ENCODE data around the gene KCNAB1.
"Not testable (repeated sequence)": the region's sequence is repeated elsewhere in the genome, so short reads cannot be mapped to it uniquely, and the experiment has no call there.

KCNAB1 gene

DNA sequence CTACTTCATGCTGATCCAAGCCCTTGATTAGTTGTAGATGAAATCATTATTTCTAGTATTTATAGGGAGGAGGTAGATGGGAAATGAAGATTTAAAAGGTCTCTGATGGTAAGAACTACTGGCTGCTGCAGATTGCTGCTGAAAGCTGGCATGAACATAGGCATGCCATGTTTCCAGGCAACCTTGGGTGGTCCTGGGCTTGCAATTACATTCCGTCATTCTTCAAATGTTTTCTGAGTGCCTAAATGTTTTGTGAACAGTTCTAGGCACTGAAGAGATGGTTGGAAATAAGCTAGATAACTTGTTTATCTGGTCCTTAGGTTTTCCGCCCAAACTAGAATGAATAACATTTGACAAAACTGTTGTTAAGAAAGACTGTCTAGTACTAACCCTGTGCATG lies 95.8 kb downstream of the KCNAB1 start:
- DNase-seq (ENCODE audit: low read depth in 3 of 3, low spot score in 1 of 3), result no peak

DNA sequence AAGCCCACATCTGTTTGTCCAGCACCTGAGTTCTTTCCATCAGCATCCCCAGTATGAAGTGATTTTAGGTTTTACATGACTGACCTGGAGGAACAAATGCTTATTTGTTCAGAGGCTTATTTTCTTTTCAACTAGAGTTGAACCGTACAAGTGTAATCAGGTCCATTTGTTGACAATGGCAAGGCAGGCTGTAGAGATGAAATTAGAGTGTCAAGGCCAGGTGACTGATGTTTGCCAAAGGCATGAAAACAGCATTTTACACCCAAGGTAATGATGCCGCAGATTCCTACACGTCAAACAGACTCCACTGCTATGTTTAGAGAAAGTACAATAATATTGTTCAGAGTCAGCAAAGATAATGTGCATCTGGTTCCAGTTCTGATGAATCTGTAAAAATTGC lies 96.5 kb downstream of the KCNAB1 start:
- DNase-seq (ENCODE audit: low read depth in 3 of 3, low spot score in 1 of 3), result no peak

DNA sequence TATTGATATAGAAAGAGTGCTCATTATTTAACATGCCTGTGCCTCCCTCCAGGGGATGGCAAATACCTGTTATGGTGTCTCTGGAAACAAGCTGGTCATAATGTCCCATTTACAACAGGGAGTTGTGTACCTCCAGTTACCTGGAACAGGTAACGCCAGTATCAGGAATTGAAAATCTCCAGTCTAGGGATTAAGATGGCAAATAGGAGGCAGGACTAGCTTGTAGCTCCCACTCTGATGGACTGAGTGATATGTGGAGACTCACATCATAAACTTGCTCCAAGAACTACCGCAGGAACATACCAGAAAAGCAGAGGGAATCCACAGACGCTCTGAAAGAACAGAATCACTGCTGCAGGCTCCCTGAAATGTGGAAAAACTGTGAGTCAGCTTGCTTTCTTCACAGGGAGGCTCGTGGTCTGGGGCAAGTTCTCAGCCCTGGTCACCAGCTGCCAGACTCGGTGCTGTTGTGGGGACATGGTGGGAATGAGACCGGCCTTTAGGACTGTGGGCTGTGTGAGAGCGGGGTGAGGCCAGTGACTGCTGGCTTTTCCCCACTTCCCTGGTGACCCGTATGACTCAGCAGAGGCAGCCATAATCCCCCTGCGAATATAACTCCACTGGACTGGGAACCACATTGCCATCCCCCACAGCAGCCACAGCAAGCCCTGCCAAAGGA lies 97.4 kb downstream of the KCNAB1 start:
- DNase-seq (ENCODE audit: low read depth in 3 of 3, low spot score in 1 of 3), result no peak

DNA sequence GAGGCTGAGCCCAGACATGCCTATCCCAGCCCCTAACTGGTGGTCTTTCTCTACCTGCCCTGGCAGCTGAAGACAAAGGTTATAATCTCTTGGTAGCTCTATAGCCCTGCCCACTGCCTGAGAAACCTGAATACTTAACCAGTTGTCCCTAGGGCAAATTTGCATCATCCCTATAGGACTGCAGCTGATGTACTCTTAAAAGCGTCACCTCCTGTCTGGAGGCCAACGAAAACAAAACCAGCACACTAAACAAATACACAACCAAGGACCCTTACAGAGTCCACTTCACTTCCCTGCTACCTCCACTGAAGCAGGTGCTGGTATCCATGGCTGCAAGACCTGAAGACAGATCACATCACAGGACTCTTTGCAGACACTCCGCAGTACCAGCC lies 98.0 kb downstream of the KCNAB1 start:
- no peak for DNase-seq (ENCODE audit: low read depth in 3 of 3, low spot score in 1 of 3)

DNA sequence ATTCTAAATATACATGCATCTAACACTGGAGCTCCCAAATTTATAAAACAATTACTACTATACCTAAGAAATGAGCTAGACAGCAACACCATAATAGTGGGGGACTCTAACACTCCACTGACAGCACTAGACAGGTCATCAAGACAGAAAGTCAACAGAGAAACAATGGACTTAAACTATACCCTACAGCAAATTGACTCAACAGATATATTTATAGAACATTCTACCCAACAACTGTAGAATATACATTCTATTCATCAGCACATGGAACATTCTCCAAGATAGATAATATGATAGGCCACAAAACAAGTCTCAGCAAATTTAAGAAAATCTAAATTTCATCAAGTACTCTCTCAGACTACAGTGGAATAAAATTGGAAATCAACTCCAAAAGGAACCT lies 102.0 kb downstream of the KCNAB1 start:
- DNase-seq (ENCODE audit: low read depth in 3 of 3, low spot score in 1 of 3), result not testable (repeated sequence)

DNA sequence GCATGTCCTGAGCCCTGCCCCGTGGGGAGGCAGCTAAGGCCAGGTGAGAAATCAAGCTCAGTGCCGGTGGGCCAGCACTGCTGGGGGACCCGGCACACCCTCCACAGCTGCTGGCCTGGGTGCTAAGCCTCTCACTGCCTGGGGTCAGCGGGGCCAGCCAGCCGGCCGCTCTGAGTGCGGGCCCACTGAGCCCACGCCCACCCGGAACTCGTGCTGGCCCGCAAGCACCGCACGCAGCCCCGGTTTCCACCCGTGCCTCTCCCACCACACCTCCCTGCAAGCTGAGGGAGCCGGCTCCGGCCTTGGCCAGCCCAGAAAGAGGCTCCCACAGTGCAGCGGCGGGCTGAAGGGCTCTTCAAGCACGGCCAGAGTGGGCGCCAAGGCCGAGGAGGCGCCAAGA lies 103.7 kb downstream of the KCNAB1 start:
- not testable (repeated sequence) for DNase-seq (ENCODE audit: low read depth in 3 of 3, low spot score in 1 of 3)

DNA sequence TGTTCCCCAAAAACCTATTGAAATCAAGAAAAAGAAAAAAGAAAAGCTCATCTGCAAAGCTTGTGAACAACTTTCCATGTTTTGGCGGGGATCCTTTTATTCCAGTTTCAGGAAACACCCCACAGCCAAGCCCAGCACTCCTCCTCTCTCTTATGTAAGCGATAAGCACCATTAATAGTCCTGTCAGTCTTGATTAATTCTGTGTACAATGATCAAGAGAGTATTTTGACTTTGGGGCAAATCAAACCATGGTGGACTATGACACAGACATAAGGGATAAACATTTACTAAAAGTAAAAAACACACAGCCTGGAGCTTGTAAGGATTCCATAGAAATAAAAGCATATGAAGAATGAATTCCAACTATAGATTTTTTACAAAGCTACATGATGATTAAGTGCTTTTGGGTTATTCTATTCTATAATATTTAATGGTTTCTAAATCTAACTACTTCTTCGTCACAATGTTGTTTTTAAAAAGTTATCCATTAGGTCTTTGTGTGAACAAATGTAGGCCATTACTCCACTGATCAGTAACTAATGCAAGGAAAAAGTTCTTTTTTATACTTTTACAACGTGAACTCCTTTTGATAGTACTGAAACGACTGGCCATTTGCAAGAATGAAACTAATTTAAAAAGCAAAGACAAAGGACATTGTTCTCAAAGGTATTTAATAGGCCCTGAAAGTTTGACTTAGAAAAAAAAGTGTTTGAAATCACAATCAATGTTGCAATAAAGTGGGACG lies 106.5 kb downstream of the KCNAB1 start:
- no peak for DNase-seq (ENCODE audit: low read depth in 3 of 3, low spot score in 1 of 3)

DNA sequence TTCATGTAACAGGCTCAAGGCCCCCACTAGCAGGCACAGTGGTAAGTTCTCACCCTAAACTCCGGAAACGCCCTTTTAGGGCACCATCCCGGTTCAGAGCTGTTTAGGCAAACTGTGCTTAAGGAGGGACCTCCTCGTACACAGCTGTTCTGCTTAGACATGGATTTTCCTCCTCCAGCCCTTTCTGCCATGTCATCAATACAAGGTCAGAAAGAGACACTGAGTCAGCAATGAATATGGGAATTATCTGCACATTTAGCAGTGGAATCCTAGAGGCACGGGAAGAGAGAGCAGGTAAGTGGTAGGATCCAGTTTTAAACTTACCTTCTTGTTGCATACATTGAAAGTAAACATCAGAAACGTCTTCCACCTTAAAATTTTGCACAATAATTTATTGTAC lies 107.3 kb downstream of the KCNAB1 start:
- no peak for DNase-seq (ENCODE audit: low read depth in 3 of 3, low spot score in 1 of 3)

DNA sequence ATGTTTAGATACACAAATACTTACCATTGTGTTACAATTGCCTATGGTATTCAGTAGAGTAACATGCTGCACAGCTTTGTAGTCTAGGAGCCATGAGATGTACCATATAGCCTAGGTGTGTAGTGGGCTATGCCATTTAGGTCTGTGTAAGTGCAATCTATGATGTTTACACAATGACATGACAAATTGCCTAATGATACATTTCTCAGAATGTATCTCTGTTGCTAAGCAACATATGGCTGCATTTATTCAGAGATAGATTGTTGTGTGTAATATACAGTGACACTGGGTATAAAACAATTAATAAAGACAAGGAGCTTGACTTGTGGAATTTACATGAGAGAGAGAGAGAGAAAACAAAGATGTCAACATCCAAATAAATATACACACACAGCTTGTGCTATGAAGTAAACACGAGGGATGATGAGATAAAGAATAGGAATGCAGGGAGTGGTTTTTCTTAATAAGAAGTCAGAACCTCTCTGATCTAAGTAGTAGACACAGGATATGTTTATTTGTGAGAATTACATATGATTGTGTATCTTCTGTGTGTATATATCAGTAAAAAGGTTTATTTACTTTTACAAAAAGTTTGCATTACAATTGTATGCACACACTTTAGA lies 110.0 kb downstream of the KCNAB1 start:
- DNase-seq (ENCODE audit: low read depth in 3 of 3, low spot score in 1 of 3), result no peak

DNA sequence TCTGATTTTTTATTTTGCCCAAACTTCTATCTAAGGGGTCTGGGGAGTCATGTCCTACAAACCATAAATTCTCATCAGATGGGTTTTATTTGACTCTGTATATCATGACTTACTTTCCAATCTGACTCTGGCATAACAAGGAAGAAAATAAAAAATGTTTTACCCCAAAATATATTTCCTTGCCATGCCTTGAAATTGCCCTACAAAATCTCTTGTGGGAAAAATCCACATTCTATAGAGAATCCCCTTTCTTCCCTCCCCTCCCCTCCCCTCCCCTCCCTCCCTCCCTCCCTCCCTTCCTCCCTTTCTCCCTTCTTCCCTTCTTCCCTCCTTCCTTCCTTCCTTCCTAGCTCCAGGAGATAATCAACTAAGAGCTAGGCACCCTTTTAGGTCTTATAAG lies 110.8 kb downstream of the KCNAB1 start:
- DNase-seq (ENCODE audit: low read depth in 3 of 3, low spot score in 1 of 3), result not testable (repeated sequence)

DNA sequence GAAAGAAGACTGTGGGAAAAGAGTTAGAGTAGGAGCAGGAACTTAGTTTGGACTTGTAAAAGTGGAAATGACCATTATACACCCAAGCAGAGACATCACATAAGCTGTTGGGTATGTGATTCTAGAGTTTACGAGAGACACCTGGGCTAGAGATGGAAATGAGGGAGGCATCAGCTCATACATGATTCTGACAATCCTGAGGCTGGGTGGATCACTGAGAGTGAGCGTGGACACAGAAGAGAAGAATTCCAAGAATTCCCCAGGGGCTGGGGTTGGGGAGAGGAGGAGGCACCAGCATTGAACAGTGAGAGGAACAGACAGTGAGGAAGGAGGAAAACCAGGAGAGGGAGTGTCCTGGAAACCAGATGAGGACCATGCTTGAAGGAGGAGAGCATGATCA lies 113.5 kb downstream of the KCNAB1 start:
- no peak for DNase-seq (ENCODE audit: low read depth in 3 of 3, low spot score in 1 of 3)

DNA sequence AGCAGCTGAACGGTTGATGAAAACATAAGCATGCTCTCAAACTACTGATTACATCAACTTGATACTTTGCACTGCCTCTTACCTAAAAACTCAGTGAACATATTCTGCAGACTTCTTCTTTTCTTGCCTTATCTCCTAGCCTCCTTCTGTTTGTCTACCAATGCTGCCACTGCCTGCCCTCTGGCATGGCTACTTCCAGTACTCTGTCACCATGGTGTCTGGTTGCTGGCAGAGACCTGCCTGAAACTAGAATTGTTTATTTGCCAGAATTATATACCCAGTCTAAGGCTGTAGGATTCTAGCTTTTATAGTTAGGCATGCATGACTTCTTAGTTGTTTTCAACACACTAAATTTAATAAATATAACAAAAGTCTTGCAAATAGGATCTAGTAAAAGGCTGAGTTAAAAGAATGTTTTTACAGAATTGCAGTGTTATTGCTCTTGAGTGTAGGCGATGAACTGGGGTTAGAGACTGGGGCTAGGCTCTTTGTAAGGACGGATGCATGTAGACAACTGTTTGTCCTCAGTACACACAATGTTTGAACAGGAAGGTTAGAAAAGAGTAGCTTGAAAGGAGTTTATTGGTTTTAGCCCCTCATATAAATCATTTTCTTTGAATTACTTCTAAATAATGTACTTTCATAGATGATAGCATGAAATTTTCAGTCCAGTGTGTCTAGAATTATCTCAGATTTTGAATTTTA lies 116.3 kb downstream of the KCNAB1 start:
- DNase-seq (ENCODE audit: low read depth in 3 of 3, low spot score in 1 of 3), result no peak

DNA sequence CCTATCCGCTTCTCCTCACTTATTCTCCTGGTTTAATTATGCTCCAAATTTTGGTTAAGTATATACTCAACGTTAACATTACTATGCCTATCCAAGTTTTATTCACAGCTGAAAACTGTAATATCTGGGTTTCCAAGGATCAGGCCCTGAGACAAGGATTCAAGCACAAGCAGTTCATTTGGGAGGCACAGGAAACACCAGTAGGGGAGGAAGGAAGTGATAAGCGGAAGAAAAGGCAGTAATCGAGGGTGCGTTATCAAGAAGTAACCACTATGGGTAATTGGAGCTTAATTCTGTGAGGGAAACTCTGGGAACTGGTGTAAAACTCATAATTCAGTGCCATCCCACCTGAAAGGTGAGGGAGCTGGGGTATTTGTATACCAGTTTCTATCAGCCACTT lies 120.3 kb downstream of the KCNAB1 start:
- DNase-seq (ENCODE audit: low read depth in 3 of 3, low spot score in 1 of 3), result no peak

DNA sequence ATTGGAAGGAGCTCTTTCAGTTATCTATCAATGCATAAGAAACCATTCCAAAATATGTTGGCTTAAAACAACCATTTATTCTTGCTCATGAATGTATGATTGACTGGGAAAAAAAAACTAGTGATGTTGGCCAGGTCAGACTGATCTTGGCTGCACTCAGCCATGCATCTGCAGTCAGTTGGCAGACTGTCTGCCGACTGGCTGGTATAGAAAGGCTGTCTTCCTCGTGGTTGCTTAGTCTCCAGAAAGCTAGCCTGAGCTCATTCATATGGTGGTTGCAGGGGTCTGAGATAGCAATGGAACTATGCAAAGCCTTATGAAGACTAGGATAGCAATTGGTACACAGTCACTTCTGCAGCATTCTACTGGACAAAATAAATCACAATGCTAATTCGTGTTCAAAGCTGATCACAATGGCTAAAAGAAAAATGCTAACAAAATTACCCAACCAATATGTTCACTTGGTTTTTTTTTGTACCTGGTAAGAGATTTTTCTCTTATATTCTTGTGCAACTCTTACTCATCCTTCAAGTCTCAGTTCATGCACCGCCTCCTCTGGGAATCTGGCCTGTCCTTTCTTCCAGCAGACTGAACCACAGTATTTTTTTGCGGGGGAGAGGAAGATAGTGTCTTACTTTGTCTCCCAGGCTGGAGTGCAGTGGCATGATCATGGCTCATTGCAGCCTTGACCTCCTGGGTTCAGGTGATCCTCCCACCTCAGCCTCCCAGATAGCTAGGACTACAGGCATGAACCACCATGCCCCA lies 126.8 kb downstream of the KCNAB1 start:
- DNase-seq (ENCODE audit: low read depth in 3 of 3, low spot score in 1 of 3), result no peak

DNA sequence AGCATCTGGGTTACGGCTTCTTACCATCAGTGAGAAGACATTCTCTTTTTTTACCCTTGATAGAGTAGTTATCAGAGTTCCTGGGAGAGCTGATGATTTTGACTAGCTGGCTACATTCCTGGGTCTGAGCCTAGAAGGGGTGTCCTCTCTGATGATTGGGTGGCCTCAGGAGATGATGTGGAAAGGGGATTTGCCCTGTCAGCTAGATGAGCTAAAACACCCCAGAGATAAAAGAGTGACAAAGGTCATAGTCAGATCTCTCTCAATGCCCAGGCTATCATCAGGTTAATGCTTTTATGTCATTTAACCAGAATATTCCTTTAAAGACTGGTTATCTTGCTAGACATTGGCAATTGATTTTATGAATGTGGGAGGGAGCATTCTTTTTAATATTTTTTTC lies 130.2 kb downstream of the KCNAB1 start:
- DNase-seq (ENCODE audit: low read depth in 3 of 3, low spot score in 1 of 3), result no peak

DNA sequence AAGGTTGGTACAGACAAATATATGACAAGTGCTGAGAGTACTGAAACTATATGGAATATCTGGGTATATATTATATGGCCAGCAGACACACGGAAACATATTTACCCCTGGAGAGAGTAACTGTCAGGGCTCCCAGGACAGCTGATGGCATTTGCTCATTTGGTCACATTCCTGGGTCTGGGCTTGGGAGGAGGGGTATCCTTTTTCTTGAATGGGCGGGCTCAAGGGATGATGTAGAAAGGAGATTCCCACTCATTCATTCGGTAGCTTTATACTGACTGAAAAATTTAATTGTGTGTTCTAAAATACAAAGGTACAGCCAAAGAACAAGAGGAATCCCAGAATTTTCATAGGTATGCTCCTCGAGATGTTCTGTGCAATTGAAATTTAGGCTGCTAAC lies 131.0 kb downstream of the KCNAB1 start:
- DNase-seq (ENCODE audit: low read depth in 3 of 3, low spot score in 1 of 3), result no peak

DNA sequence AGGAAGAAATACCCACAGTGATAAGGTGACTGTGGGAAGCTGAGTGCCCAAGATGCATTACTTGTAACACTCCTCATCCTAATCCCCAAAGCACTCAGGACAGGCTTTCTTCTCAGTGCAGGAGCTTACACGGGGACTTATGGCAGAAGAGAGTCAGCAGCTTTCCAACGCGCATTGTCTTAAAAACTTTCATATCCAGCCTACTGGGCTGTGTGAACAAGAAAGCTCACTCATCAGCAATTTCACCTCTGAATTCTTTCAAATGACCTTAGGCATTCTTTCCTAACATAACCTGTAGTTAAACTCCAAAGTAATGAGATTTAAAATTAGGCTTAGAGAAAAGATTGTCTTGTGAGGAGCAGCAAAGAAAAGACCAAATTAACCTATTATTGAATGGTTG lies 132.3 kb downstream of the KCNAB1 start:
- DNase-seq (ENCODE audit: low read depth in 3 of 3, low spot score in 1 of 3), result no peak

DNA sequence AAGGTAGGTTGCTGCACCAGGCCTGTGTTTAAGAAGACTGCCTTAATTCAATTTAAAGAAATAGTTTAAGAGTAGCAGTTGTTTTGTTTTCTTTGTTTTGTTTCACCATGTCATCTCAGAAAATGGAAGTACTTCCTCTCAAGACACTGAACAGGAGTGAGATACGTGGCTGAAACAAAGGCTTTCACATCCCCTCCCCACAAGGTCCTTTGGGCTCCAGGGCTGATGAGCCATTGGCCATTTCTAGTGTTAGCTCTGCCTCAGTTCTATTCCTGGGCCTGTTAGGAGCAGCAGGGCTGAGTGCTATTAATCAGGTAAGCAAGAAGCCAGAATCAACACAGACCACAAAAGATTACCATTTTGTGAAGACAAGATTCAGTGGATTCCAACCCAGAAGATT lies 132.8 kb downstream of the KCNAB1 start:
- DNase-seq (ENCODE audit: low read depth in 3 of 3, low spot score in 1 of 3), result no peak

DNA sequence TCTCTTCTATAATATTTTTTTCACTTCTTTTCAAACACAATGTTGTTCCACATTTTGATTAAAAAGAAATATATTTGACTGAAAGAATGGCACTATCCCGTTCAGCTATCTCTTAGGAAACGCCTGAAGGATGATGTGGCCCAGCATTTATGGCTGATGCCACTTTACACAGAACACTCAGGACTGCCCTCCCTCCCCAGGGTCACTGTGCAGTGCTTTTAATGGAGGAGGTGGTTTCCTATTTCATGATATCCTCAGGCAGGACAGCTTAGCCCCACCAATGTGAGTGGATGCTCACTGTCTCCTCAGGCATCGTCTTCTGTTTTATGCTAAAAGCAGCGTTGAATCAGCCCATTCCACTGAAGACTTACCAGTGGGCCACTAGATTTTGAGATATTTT lies 135.9 kb downstream of the KCNAB1 start:
- DNase-seq (ENCODE audit: low read depth in 3 of 3, low spot score in 1 of 3), result no peak

DNA sequence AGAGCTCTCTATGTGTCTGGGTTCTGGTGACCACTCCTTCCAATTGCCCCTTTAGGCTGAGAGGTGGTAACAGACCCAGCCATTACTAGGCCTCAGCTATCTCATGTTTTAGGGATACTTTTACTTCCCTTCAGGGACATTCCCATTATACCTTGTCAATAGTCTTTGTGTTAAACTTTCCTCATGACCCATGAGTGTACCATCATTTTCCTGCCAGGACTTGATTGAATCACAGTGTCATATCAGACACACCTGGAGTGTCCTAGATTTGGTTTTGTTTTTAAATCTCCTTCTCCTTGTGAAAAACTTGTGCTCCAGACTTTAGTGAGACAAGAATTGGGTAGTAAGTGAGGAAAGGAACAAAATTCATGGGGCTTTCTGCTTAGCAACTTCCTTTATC lies 136.6 kb downstream of the KCNAB1 start:
- no peak for DNase-seq (ENCODE audit: low read depth in 3 of 3, low spot score in 1 of 3)

DNA sequence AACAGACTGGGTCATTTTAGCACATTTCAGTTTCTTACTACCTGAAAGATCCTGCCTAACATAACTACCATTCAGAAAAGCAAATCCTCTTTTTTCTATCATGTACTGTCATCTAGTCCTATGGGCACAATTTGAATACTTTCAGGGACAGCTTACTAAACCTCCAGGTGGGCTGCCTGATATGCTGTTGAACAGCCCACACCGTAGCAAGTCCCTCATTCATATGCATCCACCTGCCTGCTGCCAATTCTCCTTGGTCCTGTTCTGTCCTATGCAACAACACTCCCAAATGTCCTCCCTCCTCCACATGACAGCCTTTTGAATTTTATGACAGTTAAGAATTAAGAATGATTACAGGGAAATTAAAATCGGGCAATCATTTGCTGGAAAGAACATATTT lies 137.9 kb downstream of the KCNAB1 start:
- no peak for DNase-seq (ENCODE audit: low read depth in 3 of 3, low spot score in 1 of 3)
